ENCODE measurements around the gene CKS1B. TPM values are rescaled to one million over a fixed set of nuclear protein-coding genes. Genes with fewer than 3 reads are reported as not detected.

Gene CKS1B
- total and polyA plus RNA-seq, 9 of the 15 experiments (the other 6 are each of a cell fraction or from before 2014, with no cell fraction given), result 215 to 1,103 (median 460) TPM

- H4K20me1 ChIP-seq (replicated peaks; ENCODE audit: control insufficient read depth, insufficient read depth, low read length), result no peaks in the 10 kb centered on the region
- DNase-seq (ENCODE audit: extremely low read depth in 1 of 4, low spot score in 3 of 4) (no peak), ATAC-seq (no peak), FAIRE-seq (no peak)
- no peak overlapping the region; the same call in 1 of the 2 replicates for H3K4me2 ChIP-seq (ENCODE audit: insufficient read depth, low read length)
- no peak overlapping the region; a peak in 1 of 4 replicates for H3K9ac ChIP-seq (ENCODE audit: insufficient read depth in 1 of 2, low read depth in 2 of 2, low read length in 2 of 2)
- H3K9me1 ChIP-seq (ENCODE audit: control insufficient read depth, insufficient read depth, low read length), result no peaks in the 10 kb centered on the region
- H3K27ac ChIP-seq (ENCODE audit: extremely low read depth, low read depth, low read length), result no peak overlapping the region
- TF ChIP-seq MAX (CRISPR knock-in tag; IDR thresholded peaks at IDR 0.05), result no peak
- TF ChIP-seq ZNF217 (CRISPR knock-in tag; IDR thresholded peaks at IDR 0.05), result no peak
- TF ChIP-seq REST (IDR thresholded peaks at IDR 0.05; ENCODE audit: borderline replicate concordance), result peak; percentile 10; the same call in 1 of the 2 replicates
- no peak for TF ChIP-seq REST (CRISPR knock-in tag; IDR thresholded peaks at IDR 0.05; ENCODE audit: low read depth)
- TF ChIP-seq ZFX (CRISPR knock-in tag; IDR thresholded peaks at IDR 0.05), result 0 out of 2 replicates have a peak, but pooled peaks have one; percentile 21
- peak; percentile 79 for TF ChIP-seq PRDM10 (IDR thresholded peaks at IDR 0.05; ENCODE audit: partially characterized antibody)
- H3K27me3 ChIP-seq (ENCODE audit: control insufficient read depth in 2 of 2, insufficient read depth in 2 of 2, low read length in 2 of 2), result no peaks in the 10 kb centered on the region
- POLR2A ChIA-PET, result interaction anchor here (0.6 to 1.3 kb wide), 10 partner anchors 9 to 67 kb away, joined by 3 to 4 read pairs (median 3); no protein-coding TSS in a partner anchor
- intact Hi-C loops (cut with micrococcal nuclease), result no loop called here
- H3K4me1 ChIP-seq (replicated peaks in 1 of 2; ENCODE audit: control insufficient read depth in 2 of 2, insufficient read depth in 2 of 2, low read length in 2 of 2), result peaks cover 19 to 25% of the 10 kb centered on the region in 2 experiments
- no peak overlapping the region for H2AFZ ChIP-seq (ENCODE audit: low read depth, low read length)
- peaks cover 9% of the 10 kb centered on the region; the same call in 1 of the 3 replicates for H3K36me3 ChIP-seq (ENCODE audit: control insufficient read depth, insufficient read depth, low read length)
- H3K4me3 ChIP-seq, result no peak overlapping the region
- no peaks in the 10 kb centered on the region for H3K79me2 ChIP-seq (ENCODE audit: control insufficient read depth, insufficient read depth, low read length)
- CTCF ChIA-PET (ENCODE audit: low intra/inter-chr PET ratio), result interaction anchor here (0.5 kb wide), 1 partner anchor 101 kb away, joined by 3 read pairs; no protein-coding TSS in a partner anchor
- no peaks in the 10 kb centered on the region for H3K9me3 ChIP-seq (replicated peaks; ENCODE audit: control insufficient read depth, insufficient read depth, low read depth, low read length)
- in situ Hi-C loops (cut with MboI), result no loop called here
- 55% methylated on average over 8 of the region's 8 CpGs for WGBS (ENCODE audit: insufficient coverage, low coverage, missing lambda C conversion rate)
- no TSS peak for BruUV-seq (replicated peaks)
These were observed 47.9 kb downstream of the CKS1B start for GRCh38 chr1:155022136-155022926.
